Esophagus muscularis mucosa (tissue), 4 donors: ENCODE data around the gene ANKRD11. TPM values are rescaled to one million over a fixed set of nuclear protein-coding genes. Genes with fewer than 3 reads are reported as not detected.

Experiments used
- DNase-seq: peaks from one replicate; pipeline ENCODE4 v3.0.0-alpha.2; 2017; ENCODE audit errors: extremely low spot score
- H3K27ac ChIP-seq, 4 donors: fragments of 200-600 bp; sonication (generic); replicated peaks in 1 of 4; 1 replicate in 3 of 4; 2 replicates in 1 of 4; pipeline ENCODE4 v1.5.1; 2016 to 2019; ENCODE audit warnings: mild to moderate bottlenecking in 1 of 4
- H3K27me3 ChIP-seq, 4 donors: fragments of 200-600 bp; sonication (generic); one replicate each; pipeline versions ENCODE4 v1.5.1 to v1.6.0; 2016 to 2019
- H3K36me3 ChIP-seq, 4 donors: fragments of 200-600 bp; sonication (generic); one replicate each; pipeline ENCODE4 v1.5.1; 2016 to 2019
- H3K4me1 ChIP-seq, 4 donors: fragments of 200-600 bp; sonication (generic); one replicate each; pipeline ENCODE4 v1.5.1; 2016 to 2019
- H3K4me3 ChIP-seq, 4 donors: fragments of 200-600 bp; sonication (generic); 1 replicate in 2 of 4; 2 replicates in 2 of 4; pipeline ENCODE4 v1.5.1; 2016 to 2019; ENCODE audit warnings: mild to moderate bottlenecking in 4 of 4, moderate library complexity in 1 of 4
- H3K9me3 ChIP-seq, 4 donors: fragments of 200-600 bp; sonication (generic); 1 replicate in 3 of 4; 2 replicates in 1 of 4; pipeline ENCODE4 v1.5.1; 2016 to 2019
- EP300 ChIP-seq: sonication (generic); formaldehyde crosslinking; IDR thresholded peaks from one replicate; pipeline ENCODE4 v1.6.1; 2017; ENCODE audit warnings: antibody characterized with exemption
- POLR2A ChIP-seq: fragments of 450-650 bp; IDR thresholded peaks from one replicate; pipeline ENCODE4 v1.6.1; 2017; ENCODE audit warnings: antibody characterized with exemption, moderate library complexity, mild to moderate bottlenecking, low read depth
- POLR2AphosphoS5 ChIP-seq, 2 donors: sonication (generic); formaldehyde crosslinking; IDR thresholded peaks; one replicate each; pipeline ENCODE4 v1.6.1; 2017; ENCODE audit warnings: antibody characterized with exemption in 2 of 2
- WGBS: methylation state at CpG from one replicate; pipeline ENCODE4 v1.1.5; 2018; 5-methylcytosine and 5-hydroxymethylcytosine counted together
- intact Hi-C: fragments of 100-400 bp; cut with DNase I; formaldehyde crosslinking; loops from one replicate; pipeline ENCODE4 v1.15.1; 2023
- total RNA-seq, 4 donors: library from RNA; depleted of rRNA; stranded (reverse); fragments of >200 nt; gene quantifications; one replicate each; pipeline versions ENCODE4 v1.1.0 to v1.2.1, GENCODE V29; 2016
- TF ChIP-seq, protein P1 (sequence below), 3 experiments: fragments of 200-600 bp in 2 of 3; fragments of 450-650 bp in 1 of 3; sonication (generic) in 2 of 3; IDR thresholded peaks; one replicate each; pipeline ENCODE4 v1.5.1; 2017 to 2019; ENCODE audit warnings: antibody characterized with exemption in 3 of 3, mild to moderate bottlenecking in 2 of 3, moderate library complexity in 1 of 3

ANKRD11 gene
- total RNA-seq, 4 donors from 2014 or later: 60.8 to 119 (median 105) TPM

DNA sequence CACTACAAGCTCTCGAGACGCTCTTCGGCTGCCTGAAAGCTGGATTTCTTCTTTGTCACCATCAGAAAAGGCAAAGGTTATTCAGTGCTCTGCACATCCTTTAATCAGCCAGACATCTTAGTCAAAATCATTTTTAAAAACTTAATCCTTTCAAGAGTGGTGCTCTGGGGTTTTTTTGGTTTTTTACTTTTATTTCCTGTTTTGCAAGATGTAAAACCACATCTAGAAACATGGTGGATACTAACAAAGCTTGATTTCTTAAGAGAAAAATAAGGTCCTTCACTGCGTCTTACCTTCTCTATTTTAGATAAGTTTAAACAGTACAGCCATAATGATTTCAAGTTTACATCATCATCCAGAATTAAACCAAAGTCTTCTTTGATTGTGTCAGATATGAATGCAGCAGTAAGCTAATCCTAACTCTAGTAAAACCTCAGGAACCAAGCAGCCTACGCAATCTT, 6.3 kb downstream of the ANKRD11 start:
- no peaks in the 10 kb centered on the region for H3K27me3 ChIP-seq
- intact Hi-C loops: no loop called here
- TF ChIP-seq EP300 (no peak), POLR2AphosphoS5 (IDR thresholded peaks at IDR 0.05) (no peak), POLR2A (no peak)
- TF ChIP-seq, protein P1, sequence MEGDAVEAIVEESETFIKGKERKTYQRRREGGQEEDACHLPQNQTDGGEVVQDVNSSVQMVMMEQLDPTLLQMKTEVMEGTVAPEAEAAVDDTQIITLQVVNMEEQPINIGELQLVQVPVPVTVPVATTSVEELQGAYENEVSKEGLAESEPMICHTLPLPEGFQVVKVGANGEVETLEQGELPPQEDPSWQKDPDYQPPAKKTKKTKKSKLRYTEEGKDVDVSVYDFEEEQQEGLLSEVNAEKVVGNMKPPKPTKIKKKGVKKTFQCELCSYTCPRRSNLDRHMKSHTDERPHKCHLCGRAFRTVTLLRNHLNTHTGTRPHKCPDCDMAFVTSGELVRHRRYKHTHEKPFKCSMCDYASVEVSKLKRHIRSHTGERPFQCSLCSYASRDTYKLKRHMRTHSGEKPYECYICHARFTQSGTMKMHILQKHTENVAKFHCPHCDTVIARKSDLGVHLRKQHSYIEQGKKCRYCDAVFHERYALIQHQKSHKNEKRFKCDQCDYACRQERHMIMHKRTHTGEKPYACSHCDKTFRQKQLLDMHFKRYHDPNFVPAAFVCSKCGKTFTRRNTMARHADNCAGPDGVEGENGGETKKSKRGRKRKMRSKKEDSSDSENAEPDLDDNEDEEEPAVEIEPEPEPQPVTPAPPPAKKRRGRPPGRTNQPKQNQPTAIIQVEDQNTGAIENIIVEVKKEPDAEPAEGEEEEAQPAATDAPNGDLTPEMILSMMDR (IDR thresholded peaks at IDR 0.05): no peak
- H3K4me3 ChIP-seq: no peak overlapping the region
- H3K9me3 ChIP-seq: no peaks in the 10 kb centered on the region
- peaks cover 81 to 97% (median 95%) of the 10 kb centered on the region in 4 donors for H3K4me1 ChIP-seq
- H3K27ac ChIP-seq: no peak overlapping the region
- peaks cover 0 to 3% (median 0%) of the 10 kb centered on the region in 4 donors for H3K36me3 ChIP-seq
- WGBS: 49% methylated on average over 5 of the region's 5 CpGs
- DNase-seq: no peak

- no peak for TF ChIP-seq POLR2A
- no peak for TF ChIP-seq POLR2AphosphoS5 (IDR thresholded peaks at IDR 0.05)
- TF ChIP-seq, protein P1 (IDR thresholded peaks at IDR 0.05): no peak
- TF ChIP-seq EP300: no peak
- H3K27ac ChIP-seq: peak overlapping the region in 2 of 4 donors; percentile 2 to 33
- no peak overlapping the region for H3K4me3 ChIP-seq
- DNase-seq: no peak
- 75% methylated on average over 5 of the region's 5 CpGs for WGBS
- peaks cover 81 to 97% (median 95%) of the 10 kb centered on the region in 4 donors for H3K4me1 ChIP-seq
- intact Hi-C loops: no loop called here
- H3K36me3 ChIP-seq: peaks cover 0 to 3% (median 0%) of the 10 kb centered on the region in 4 donors
- H3K9me3 ChIP-seq: no peaks in the 10 kb centered on the region
- H3K27me3 ChIP-seq: no peaks in the 10 kb centered on the region
Observed at GRCh38 chr16:89482817-89483205, 7.5 kb downstream of the ANKRD11 start.

DNA sequence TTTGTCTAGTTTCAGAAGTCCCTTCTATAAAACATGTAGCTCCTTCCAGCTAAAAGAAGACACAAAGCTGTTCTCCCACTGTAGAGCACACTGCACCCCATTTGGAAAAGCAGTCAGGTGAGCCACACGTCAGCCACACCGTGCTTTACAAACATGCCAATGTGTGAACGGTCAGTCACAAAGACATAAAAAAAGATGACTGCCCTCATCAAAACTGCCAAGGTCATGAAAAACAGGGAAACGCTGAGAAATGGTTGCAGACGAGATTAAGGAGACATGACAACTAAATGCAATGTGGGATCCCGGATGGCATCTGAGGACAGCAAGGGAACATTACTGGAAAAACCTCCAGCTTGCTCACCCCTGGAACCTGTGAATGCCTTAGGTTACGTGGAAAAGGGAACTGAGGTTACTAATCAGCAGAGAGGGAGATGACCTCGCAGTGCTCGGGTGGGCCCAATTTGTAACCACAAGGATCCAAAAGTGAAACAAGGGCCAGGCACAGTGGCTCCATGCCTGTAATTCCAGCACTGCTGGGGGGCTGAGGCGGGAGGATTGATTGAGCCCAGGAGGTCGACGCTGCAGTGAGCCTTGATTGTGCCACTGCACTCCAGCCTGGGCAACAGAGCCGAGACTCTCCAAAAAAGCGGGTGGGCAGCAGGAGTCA, 8.1 kb downstream of the ANKRD11 start:
- Histone ChIP-seq H3K4me3 (no peak overlapping the region), H3K27me3 (no peaks in the 10 kb centered on the region), H3K4me1 (peaks cover 82 to 97% (median 95%) of the 10 kb centered on the region in 4 donors), H3K9me3 (no peaks in the 10 kb centered on the region), H3K27ac (peak overlapping the region in 2 of 4 donors; percentile 2 to 33), H3K36me3 (peaks cover 0 to 3% (median 0%) of the 10 kb centered on the region in 4 donors)
- whole genome bisulfite sequencing: 55% methylated on average over 12 of the region's 14 CpGs
- DNase-seq: no peak
- no peak for TF ChIP-seq POLR2A
- TF ChIP-seq, protein P1 (IDR thresholded peaks at IDR 0.05): no peak
- TF ChIP-seq EP300: no peak
- TF ChIP-seq POLR2AphosphoS5 (IDR thresholded peaks at IDR 0.05): no peak
- intact Hi-C loops: no loop called here

DNA sequence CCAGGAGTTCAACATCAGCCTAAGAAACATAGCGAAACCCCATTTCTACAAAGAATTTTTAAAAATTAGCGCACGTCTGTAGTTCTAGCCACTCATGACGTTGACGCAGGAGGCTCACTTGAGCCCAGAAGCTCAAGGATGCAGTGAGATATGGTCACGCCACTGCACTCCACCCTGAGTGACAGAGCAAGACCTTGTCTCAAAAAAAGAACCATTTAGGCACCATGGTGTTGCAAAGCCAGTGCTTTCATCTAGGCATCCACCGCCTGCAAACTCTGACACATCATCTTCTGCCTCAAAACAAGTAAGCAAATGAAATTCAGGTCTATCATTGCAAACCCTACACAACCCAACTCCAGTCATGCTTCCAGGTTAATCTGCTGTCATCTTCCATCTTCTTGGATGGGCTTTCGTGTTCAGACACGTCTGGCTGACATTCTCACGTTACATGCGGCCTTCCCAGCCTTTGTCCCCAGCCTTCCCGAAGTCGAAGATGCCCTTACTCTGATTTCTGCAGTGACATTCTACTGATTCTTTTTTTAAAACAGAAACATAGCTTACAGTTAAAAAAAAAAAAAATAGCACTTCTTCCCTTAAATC, 8.9 kb downstream of the ANKRD11 start:
- intact Hi-C loops: no loop called here
- DNase-seq: no peak
- Histone ChIP-seq H3K4me3 (no peak overlapping the region), H3K9me3 (no peaks in the 10 kb centered on the region), H3K27me3 (no peaks in the 10 kb centered on the region), H3K4me1 (peaks cover 83 to 99% (median 95%) of the 10 kb centered on the region in 4 donors), H3K36me3 (peaks cover 0 to 3% (median 0%) of the 10 kb centered on the region in 4 donors), H3K27ac (no peak overlapping the region)
- TF ChIP-seq POLR2A (no peak), EP300 (no peak), POLR2AphosphoS5 (IDR thresholded peaks at IDR 0.05) (no peak)
- TF ChIP-seq, protein P1 (IDR thresholded peaks at IDR 0.05): no peak
- 90% methylated on average over 13 of the region's 13 CpGs for WGBS
